NCI-H2107 (cell line): ENCODE results near the gene INPP5F.
"Not testable (repeated sequence)": the region's sequence is repeated elsewhere in the genome, so short reads cannot be mapped to it uniquely, and the experiment has no call there.

Experiments used
- DNase-seq: peaks from one replicate; lab custom pipeline; 2025; lab: John Stamatoyannopoulos, UW

The INPP5F gene

GRCh38 chr10:119777686-119778085, 51.8 kb downstream of the INPP5F start:
- DNase-seq = no peak

GRCh38 chr10:119778776-119779445, 53.1 kb downstream of the INPP5F start:
- no peak for DNase-seq

- no peak for DNase-seq
Observed at GRCh38 chr10:119780879-119781480, 55.1 kb downstream of the INPP5F start.

- no peak for DNase-seq
Observed at GRCh38 chr10:119781498-119781897, 55.6 kb downstream of the INPP5F start.

GRCh38 chr10:119782981-119783664, 57.3 kb downstream of the INPP5F start:
- DNase-seq = no peak

- no peak for DNase-seq
Observed at GRCh38 chr10:119783665-119784027, 57.8 kb downstream of the INPP5F start.

GRCh38 chr10:119784340-119785067, 58.7 kb downstream of the INPP5F start:
- DNase-seq = no peak

GRCh38 chr10:119786117-119786769, 60.4 kb downstream of the INPP5F start:
- DNase-seq = no peak

- not testable (repeated sequence) for DNase-seq
Observed at GRCh38 chr10:119795101-119795500, 69.3 kb downstream of the INPP5F start.

- DNase-seq = no peak
Observed at GRCh38 chr10:119796039-119796438, 70.2 kb downstream of the INPP5F start.

- DNase-seq = no peak
Observed at GRCh38 chr10:119801176-119801575, 75.3 kb downstream of the INPP5F start.

GRCh38 chr10:119801998-119802538, 76.2 kb downstream of the INPP5F start:
- no peak for DNase-seq

GRCh38 chr10:119803264-119803663, 77.4 kb downstream of the INPP5F start:
- no peak for DNase-seq

- DNase-seq = no peak
Observed at GRCh38 chr10:119805702-119806230, 79.9 kb downstream of the INPP5F start.

GRCh38 chr10:119806334-119807130, 80.7 kb downstream of the INPP5F start:
- DNase-seq = no peak

GRCh38 chr10:119807960-119808697, 82.3 kb downstream of the INPP5F start:
- no peak for DNase-seq

GRCh38 chr10:119811122-119811521, 85.3 kb downstream of the INPP5F start:
- no peak for DNase-seq

- DNase-seq = no peak
Observed at GRCh38 chr10:119812684-119813083, 86.8 kb downstream of the INPP5F start.

- no peak for DNase-seq
Observed at GRCh38 chr10:119815671-119816070, 89.8 kb downstream of the INPP5F start.
